ENCODE data around the gene ASAP2.

ASAP2 gene

DNA sequence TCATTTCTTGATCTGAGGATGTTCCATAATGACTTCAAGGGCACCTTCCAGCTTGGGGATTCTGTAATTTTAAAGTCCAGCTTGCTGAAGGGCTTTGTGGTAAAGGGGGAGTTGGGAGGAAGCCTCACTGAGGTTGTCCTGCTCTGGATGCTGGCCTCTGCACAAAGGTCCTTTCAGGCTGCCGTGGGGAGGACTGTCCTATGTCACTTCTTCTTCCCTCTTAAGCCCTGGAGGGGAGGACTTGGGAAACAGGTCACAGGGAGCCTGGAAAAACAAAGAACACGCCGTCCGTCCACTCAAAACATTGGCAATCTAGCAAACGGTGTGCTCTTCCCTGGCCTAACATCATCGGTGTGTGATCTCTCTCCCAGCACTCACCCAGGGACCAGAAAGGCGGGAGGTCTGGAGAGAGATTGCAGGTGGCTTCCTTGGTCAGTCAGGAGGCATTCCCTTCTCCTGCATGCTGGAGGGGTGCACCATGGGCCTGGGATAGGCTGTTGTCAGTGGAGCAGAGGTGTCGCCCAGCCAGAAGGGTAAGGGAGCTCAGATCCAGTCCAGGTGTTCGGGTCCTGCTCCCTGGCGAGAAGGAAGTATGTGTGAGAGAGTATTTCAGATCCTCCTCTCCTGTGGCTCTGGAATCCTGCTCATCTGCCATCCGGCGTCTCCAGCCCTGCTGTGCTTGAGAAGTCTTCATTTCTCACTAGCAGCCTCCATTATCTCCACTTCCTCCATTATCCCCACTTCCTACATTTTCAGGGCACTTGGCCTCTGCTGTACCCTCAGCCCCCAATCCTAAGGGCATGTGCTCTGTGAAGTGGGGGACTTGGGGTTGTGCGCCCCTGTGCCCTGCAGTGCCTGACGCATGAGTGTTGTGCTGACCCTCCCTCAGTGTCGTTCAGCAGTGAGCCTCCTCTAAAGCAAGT lies 20.1 kb downstream of the ASAP2 start:
- Histone ChIP-seq H3K36me3 (replicated peaks) (no peaks in the 10 kb centered on the region), H3K4me3 (no peak overlapping the region), H3K9me3 (no peaks in the 10 kb centered on the region), H3K27me3 (ENCODE audit: low read depth) (no peaks in the 10 kb centered on the region), H3K4me1 (no peaks in the 10 kb centered on the region)
- no peak for DNase-seq (ENCODE audit: low spot score in 2 of 2)
- in situ Hi-C loops (cut with MboI; ENCODE audit: low sequenced_read_pairs) = no loop called here

DNA sequence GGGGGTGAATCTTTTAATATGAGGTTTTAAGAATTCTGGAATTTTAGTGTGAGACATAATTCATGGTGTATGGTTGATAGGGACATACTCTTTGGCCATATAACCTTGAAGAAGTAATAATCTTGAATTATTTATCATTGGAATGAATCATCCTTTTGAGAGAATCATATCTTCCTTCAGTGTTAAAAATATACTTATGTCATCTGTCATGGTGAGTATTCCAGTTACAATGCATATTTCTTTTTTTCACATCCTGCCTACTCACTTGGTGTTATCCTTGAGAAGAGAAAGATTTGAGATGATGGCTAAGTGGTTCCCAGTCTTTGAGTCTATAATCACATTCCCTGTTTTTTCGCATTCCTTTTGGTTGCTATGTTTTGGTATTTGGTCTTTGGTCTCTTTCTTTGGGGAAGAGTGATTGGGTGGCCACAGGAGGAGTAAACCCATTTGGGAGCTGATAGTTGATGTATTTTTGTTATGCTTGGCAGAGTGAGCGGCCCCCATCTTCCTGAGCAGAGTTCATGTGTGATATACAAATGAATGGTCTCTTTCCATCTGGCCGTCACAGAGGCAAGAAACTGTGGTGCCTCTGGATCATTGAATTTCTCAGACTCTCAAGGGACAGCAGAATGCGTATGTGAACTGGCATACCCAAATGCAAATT lies 21.6 kb downstream of the ASAP2 start:
- no peak for DNase-seq (ENCODE audit: low spot score in 2 of 2)
- Histone ChIP-seq H3K9me3 (no peaks in the 10 kb centered on the region), H3K4me1 (peaks cover 5% of the 10 kb centered on the region; the same call in 1 of the 2 replicates), H3K4me3 (no peak overlapping the region), H3K27me3 (ENCODE audit: low read depth) (no peaks in the 10 kb centered on the region), H3K36me3 (replicated peaks) (no peaks in the 10 kb centered on the region)
- in situ Hi-C loops (cut with MboI; ENCODE audit: low sequenced_read_pairs) = no loop called here

DNA sequence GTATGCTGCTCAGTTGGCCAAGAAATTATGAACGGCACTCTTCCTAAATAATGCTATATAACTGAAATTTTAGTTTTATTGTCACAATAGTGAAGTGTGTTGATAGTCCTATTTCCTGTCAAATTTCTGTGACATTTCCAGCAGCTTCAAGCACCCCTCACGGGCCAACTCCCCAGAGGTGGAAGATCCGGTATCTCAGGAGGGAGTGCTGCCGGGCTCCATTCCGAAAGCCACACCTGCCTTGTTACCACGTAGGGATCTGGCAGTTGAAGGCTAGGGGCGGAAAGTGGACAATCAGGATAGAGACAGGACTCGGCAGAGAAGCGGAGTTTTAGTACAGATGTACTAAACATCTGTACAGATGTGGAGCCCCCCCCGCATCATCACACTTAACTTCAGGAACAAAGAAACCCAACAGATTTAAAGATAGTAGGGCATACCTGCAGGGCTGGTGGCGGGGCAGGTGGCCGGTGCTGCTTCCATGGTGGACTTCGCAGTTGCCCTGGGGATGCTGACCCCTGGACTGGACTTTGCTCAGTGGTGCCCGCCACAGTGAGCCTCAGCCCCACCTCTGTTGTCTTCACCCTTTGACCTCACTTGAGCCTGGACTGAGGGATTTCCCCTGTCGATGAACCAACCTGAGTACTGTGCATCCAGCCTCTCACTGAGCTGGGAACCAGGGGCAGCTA lies 22.3 kb downstream of the ASAP2 start:
- H3K27me3 ChIP-seq (ENCODE audit: low read depth) = no peaks in the 10 kb centered on the region
- in situ Hi-C loops (cut with MboI; ENCODE audit: low sequenced_read_pairs) = no loop called here
- H3K9me3 ChIP-seq = no peaks in the 10 kb centered on the region
- H3K4me3 ChIP-seq = no peak overlapping the region
- peaks cover 5% of the 10 kb centered on the region; the same call in 1 of the 2 replicates for H3K4me1 ChIP-seq
- no peaks in the 10 kb centered on the region for H3K36me3 ChIP-seq (replicated peaks)
- no peak for DNase-seq (ENCODE audit: low spot score in 2 of 2)

DNA sequence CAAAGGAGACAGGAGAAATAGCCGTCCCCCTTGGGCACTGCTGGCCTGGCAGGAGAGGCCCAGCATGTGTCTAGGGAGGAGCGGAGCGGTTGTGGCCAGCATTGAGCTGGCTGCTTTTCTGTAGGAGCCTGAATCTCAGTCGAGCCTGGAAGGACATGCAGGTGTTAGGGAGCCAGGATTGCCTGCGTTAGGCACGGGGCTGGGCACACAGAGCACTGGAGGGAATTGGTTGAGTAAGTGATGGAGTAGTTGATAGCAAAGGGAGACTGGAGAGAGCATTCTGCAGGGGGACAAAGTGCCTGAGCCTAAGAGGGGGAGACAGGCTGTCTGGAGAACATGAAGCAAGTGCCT lies 22.8 kb downstream of the ASAP2 start:
- no peak overlapping the region for H3K4me3 ChIP-seq
- no peaks in the 10 kb centered on the region for H3K27me3 ChIP-seq (ENCODE audit: low read depth)
- peaks cover 9% of the 10 kb centered on the region for H3K4me1 ChIP-seq
- no peak for DNase-seq (ENCODE audit: low spot score in 2 of 2)
- no peaks in the 10 kb centered on the region for H3K36me3 ChIP-seq (replicated peaks)
- no peaks in the 10 kb centered on the region for H3K9me3 ChIP-seq
- in situ Hi-C loops (cut with MboI; ENCODE audit: low sequenced_read_pairs) = no loop called here

DNA sequence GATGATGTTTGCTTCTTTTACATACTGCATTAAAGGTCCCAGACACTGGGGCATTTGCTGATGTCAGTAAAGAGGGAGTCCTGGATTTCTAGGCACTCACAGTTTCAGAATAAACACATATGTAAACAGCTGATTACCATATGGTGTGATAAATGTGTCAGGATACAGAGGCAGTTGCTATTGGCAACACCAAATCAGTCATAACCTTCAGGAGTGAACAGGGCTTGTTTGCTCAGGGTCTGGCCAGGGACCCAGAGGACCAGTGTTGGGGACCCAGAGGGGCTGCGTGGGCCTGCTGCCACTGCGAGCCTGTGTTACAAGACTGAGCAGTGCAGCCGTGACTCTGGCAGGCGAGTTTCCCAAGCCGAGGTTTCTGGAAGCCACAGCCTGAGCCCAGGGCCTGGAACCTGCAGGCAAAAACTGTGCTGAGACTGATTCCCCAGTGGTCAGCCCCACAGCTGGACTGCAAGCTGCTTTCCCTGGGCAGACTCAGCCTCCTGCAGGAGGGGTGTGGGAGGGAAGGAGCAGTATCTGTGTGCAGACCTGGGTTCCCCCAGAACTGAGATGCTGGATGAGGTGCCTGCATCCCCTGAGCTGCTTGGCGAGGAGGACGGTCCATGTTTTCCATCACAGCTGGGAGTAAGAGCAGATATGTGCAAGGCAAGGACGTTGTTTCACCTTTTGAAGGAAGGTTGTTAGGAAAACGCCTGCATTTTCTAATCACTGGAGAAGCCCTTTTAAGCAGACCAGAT lies 23.6 kb downstream of the ASAP2 start:
- Histone ChIP-seq H3K9me3 (no peaks in the 10 kb centered on the region), H3K4me3 (no peak overlapping the region), H3K36me3 (replicated peaks) (no peaks in the 10 kb centered on the region), H3K27me3 (ENCODE audit: low read depth) (no peaks in the 10 kb centered on the region), H3K4me1 (peaks cover 16% of the 10 kb centered on the region)
- DNase-seq (ENCODE audit: low spot score in 2 of 2) = no peak
- in situ Hi-C loops (cut with MboI; ENCODE audit: low sequenced_read_pairs) = no loop called here

DNA sequence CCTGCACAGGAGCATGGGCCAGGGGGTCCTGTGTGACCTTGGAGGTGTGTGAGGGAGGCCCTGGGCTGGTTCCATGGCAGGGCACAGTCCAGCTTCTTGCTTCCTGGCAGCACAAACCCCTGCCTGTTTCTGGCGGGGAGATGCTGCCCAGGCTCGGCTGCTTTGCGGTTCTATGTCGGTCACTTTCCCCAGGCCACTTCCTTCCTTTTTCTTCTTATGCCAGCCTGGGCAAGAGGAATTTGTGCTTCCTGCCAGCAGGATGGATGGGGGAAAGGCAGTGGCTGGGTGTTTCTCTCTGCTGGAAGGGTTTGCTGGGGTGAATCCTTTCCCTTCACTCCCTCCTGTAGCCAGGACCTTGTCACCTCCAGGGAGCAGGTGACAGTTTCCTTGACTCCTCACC lies 24.3 kb downstream of the ASAP2 start:
- in situ Hi-C loops (cut with MboI; ENCODE audit: low sequenced_read_pairs) = no loop called here
- no peaks in the 10 kb centered on the region for H3K36me3 ChIP-seq (replicated peaks)
- no peak overlapping the region for H3K4me3 ChIP-seq
- peaks cover 16% of the 10 kb centered on the region for H3K4me1 ChIP-seq
- no peak for DNase-seq (ENCODE audit: low spot score in 2 of 2)
- H3K27me3 ChIP-seq (ENCODE audit: low read depth) = no peaks in the 10 kb centered on the region
- no peaks in the 10 kb centered on the region for H3K9me3 ChIP-seq

DNA sequence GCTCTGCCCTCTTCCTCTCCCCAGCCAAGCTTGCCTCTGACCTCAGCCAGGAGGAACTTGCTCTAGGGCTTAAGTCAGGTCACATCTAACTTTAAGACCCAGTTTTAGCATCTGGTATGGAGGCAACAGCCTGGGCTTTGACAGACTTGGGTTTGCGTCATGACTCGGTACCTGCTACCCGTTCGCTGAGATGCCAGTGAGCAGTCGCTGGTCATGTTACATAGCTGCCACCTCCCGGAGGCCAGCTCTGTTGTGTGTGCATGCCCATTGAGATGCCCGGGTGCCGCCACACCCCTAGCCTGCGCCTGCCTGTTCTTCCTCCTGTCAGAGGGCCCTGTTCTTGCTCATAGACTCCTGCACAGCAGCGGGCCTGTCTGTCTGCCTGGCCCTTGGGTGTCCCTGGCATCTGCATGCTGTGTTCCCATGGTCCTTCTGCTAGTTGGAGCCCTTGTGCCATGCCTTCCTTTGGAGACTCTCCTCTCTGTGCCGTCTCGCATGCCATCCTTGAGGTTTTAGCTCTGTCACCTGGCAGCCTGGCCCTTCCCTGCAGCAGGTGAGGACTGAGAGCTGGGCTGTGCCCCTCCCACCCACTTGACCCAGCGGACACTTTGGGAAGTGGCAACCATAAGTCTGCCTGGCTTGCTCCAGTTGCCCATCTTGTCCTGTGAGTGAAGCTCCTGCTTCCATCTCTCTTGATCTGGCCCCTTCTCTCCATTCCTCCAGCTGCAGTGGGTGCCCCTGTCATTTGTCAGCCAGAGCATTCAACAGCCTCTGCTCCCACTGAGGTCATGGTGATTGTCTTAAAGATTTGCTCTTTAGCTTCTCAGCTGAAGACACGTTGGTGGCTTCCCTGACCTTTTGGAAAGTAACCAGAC lies 24.9 kb downstream of the ASAP2 start:
- Histone ChIP-seq H3K36me3 (replicated peaks) (no peaks in the 10 kb centered on the region), H3K27me3 (ENCODE audit: low read depth) (no peaks in the 10 kb centered on the region), H3K9me3 (no peaks in the 10 kb centered on the region), H3K4me1 (peaks cover 16% of the 10 kb centered on the region), H3K4me3 (no peak overlapping the region)
- DNase-seq (ENCODE audit: low spot score in 2 of 2) = no peak
- in situ Hi-C loops (cut with MboI; ENCODE audit: low sequenced_read_pairs) = no loop called here

DNA sequence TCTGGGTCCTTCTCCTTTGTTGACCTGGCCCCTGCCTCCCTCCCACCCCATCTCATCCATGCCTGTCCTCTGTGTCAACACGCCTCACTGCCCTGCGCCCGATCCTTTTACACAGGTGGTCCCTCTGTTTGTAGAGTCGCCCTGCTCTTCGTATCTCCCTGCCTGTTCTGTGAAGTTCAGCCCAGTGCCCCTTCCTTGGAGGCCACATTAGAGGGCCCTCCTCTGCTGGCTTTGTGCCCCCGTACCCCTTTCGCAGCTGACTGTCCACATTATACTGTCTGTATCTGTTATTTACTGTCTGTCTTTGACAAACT lies 25.5 kb downstream of the ASAP2 start:
- H3K27me3 ChIP-seq (ENCODE audit: low read depth) = no peaks in the 10 kb centered on the region
- in situ Hi-C loops (cut with MboI; ENCODE audit: low sequenced_read_pairs) = no loop called here
- no peaks in the 10 kb centered on the region for H3K9me3 ChIP-seq
- H3K36me3 ChIP-seq (replicated peaks) = no peaks in the 10 kb centered on the region
- DNase-seq (ENCODE audit: low spot score in 2 of 2) = no peak
- no peak overlapping the region for H3K4me3 ChIP-seq
- H3K4me1 ChIP-seq = peaks cover 16% of the 10 kb centered on the region

DNA sequence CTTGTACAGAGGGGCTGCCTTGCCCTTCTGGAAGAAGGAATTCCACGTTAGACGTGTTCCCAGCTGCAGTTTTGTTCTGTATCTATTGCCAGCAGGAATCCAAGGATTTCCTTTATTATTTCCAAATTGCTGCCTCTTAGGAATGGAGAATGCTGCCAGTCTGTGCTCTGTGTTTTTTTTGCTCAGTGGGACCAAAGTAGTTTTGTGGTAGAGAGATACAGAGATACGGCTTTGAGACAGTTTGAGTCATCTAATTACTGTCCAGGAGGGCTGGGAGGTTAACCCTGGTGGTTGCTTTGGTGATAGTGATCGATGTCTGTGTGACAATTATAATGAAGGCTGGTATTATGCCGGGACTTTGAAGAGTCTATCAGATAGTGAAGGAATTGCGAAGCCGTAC lies 26.3 kb downstream of the ASAP2 start:
- H3K9me3 ChIP-seq = no peaks in the 10 kb centered on the region
- no peaks in the 10 kb centered on the region for H3K27me3 ChIP-seq (ENCODE audit: low read depth)
- in situ Hi-C loops (cut with MboI; ENCODE audit: low sequenced_read_pairs) = no loop called here
- peaks cover 16% of the 10 kb centered on the region for H3K4me1 ChIP-seq
- no peak overlapping the region for H3K4me3 ChIP-seq
- H3K36me3 ChIP-seq (replicated peaks) = no peaks in the 10 kb centered on the region
- no peak for DNase-seq (ENCODE audit: low spot score in 2 of 2)

DNA sequence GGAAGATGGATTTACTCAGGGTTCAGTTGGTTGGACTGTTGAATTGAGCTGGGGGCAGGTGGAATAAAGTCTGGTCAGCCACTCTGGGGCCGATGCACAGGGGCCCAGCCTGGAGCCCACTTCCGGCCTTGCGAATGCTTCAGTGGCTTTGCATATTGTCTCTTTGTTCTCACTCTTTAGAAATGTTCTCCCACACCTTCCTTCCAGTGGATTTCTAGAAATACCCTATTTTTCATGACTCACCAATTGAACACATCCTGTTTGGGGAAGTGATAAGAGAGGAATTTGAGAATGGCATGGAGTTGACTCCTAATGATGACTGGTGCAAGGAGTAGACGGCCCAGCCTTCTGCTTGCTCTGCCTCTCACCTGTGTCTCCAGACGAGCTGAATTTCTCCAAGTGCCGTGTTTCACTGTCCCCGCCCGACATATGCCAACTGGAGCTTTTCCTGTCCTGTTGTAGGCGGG lies 28.1 kb downstream of the ASAP2 start:
- no peaks in the 10 kb centered on the region for H3K27me3 ChIP-seq (ENCODE audit: low read depth)
- H3K9me3 ChIP-seq = no peaks in the 10 kb centered on the region
- in situ Hi-C loops (cut with MboI; ENCODE audit: low sequenced_read_pairs) = no loop called here
- H3K4me3 ChIP-seq = no peak overlapping the region
- H3K36me3 ChIP-seq (replicated peaks) = no peaks in the 10 kb centered on the region
- DNase-seq (ENCODE audit: low spot score in 2 of 2) = peak; percentile 39 to 47
- peaks cover 16% of the 10 kb centered on the region for H3K4me1 ChIP-seq

DNA sequence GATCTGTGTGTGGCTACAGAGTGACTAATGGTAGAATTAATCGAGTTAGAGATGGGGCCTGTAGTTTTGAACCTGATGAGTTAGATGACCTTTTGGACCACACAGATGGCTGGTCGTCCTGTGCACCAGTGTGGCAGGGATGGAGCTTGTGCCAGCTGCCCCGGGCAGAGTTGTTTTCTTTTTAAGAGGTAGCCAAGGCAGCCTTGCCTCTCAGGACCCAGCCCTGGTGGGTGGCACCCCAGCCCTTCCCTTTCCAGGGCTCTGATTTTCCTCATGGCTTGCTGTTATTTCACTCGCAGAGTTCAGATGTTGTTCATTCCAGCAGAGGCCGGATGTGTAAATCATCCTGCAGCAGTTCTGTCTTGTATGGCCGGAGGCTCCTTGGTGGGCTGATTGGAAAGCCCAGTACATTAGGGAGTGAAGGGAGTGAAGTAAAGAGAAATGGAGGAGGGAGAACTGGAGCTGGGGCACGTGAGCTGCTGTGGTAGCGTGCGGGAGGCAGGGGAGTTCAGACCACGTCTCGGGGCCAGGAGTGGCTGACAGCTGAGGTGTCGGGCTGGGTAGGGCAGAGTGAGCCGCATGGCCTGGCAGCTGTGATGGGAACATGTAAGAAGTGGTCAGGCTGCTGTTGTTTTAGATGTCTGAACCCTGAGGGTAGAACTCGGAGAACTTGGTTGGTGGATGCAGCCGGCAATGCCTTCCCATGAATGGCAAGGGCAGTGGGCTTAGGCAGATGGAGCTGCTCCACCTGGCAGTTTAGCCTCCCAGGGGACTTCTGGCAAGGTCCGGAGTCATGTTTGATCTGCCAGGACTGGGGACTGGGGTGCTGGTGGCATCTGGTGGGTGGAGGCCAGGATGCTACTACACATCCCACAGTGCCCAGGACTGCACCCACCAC lies 28.8 kb downstream of the ASAP2 start:
- in situ Hi-C loops (cut with MboI; ENCODE audit: low sequenced_read_pairs) = no loop called here
- Histone ChIP-seq H3K36me3 (replicated peaks) (no peaks in the 10 kb centered on the region), H3K4me3 (no peak overlapping the region), H3K9me3 (no peaks in the 10 kb centered on the region), H3K4me1 (peaks cover 16% of the 10 kb centered on the region), H3K27me3 (ENCODE audit: low read depth) (no peaks in the 10 kb centered on the region)
- DNase-seq (ENCODE audit: low spot score in 2 of 2) = no peak

DNA sequence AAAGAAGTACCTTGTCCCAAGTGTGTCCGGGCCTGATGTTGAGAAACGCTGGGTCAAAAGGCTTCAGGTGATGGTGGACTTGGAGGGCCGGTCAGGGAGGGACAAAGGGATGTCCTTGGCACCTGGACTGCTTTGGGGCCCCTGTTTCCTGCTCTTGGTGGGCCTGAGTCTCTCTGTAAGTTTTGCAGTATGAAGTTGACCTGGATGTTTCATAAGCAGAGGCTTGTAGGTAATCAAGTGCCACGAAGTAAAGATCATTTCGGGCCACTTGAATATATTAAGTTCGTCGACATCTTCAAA lies 29.4 kb downstream of the ASAP2 start:
- Histone ChIP-seq H3K4me3 (no peak overlapping the region), H3K27me3 (ENCODE audit: low read depth) (no peaks in the 10 kb centered on the region), H3K9me3 (no peaks in the 10 kb centered on the region), H3K36me3 (replicated peaks) (no peaks in the 10 kb centered on the region), H3K4me1 (peaks cover 16% of the 10 kb centered on the region)
- no peak for DNase-seq (ENCODE audit: low spot score in 2 of 2)
- in situ Hi-C loops (cut with MboI; ENCODE audit: low sequenced_read_pairs) = no loop called here

Measured in HAP-1 (cell line).